GM23338 (cell line): ENCODE measurements around the gene R3HDML. TPM values are rescaled to one million over a fixed set of nuclear protein-coding genes. Genes with fewer than 3 reads are reported as not detected.

Source experiments
- ATAC-seq: fragments of 200-7000 bp; cut with Tn5 transposase; 3 replicates; pipeline ENCODE4 v1.9.1; 2020
- DNase-seq: peaks from one replicate; pipeline ENCODE4 v3.0.0-alpha.2; 2015; ENCODE audit warnings: low spot score
- H2AFZ ChIP-seq: fragments of 200-600 bp; sonication (generic); 2 replicates; pipeline ENCODE4 v1.8.0; 2016; ENCODE audit warnings: antibody characterized with exemption, mild to moderate bottlenecking, moderate library complexity
- H3F3A ChIP-seq: fragments of 200-600 bp; sonication (generic); replicated peaks from 2 replicates; pipeline ENCODE4 v1.8.0; 2017; ENCODE audit warnings: antibody characterized with exemption, mixed run types, low read depth
- H3K27ac ChIP-seq: fragments of 200-600 bp; sonication (generic); 2 replicates; pipeline ENCODE4 v1.6.1; 2016; ENCODE audit warnings: low read depth
- H3K27me3 ChIP-seq: fragments of 200-600 bp; sonication (generic); 2 replicates; pipeline ENCODE4 v1.8.0; 2016; ENCODE audit warnings: mild to moderate bottlenecking, mixed run types, moderate library complexity; ENCODE audit not compliant: insufficient read depth
- H3K36me3 ChIP-seq: fragments of 200-600 bp; sonication (generic); 2 replicates; pipeline ENCODE4 v1.8.0; 2016; ENCODE audit warnings: mild to moderate bottlenecking; ENCODE audit not compliant: insufficient read depth
- H3K4me1 ChIP-seq: fragments of 200-600 bp; sonication (generic); 2 replicates; pipeline ENCODE4 v1.8.0; 2016; ENCODE audit warnings: mild to moderate bottlenecking, moderate library complexity; ENCODE audit not compliant: insufficient read depth
- H3K4me2 ChIP-seq: fragments of 200-600 bp; sonication (generic); 2 replicates; pipeline ENCODE4 v1.7.1; 2017; ENCODE audit warnings: mixed run types
- H3K4me3 ChIP-seq: fragments of 200-600 bp; sonication (generic); 2 replicates; pipeline ENCODE4 v1.6.1; 2016; ENCODE audit warnings: mixed run types
- H3K79me2 ChIP-seq: fragments of 200-600 bp; sonication (generic); replicated peaks from 2 replicates; pipeline ENCODE4 v1.8.0; 2017; ENCODE audit warnings: mild to moderate bottlenecking; ENCODE audit not compliant: insufficient read depth
- H3K9me2 ChIP-seq: fragments of 200-600 bp; sonication (generic); 2 replicates; pipeline ENCODE4 v1.8.0; 2017; ENCODE audit not compliant: insufficient read depth
- H4K20me1 ChIP-seq: fragments of 200-600 bp; sonication (generic); replicated peaks from 2 replicates; pipeline ENCODE4 v1.8.0; 2017; ENCODE audit warnings: mild to moderate bottlenecking; ENCODE audit not compliant: insufficient read depth
- H3K27ac Mint-ChIP-seq: 2 replicates; pipeline ENCODE4 v1.8.0; 2020; ENCODE audit warnings: inconsistent platforms, mild to moderate bottlenecking, moderate library complexity, mixed read lengths
- H3K27me3 Mint-ChIP-seq: 3 replicates; pipeline ENCODE4 v1.8.0; 2022; ENCODE audit warnings: low read depth, mild to moderate bottlenecking, moderate library complexity, mixed read lengths, inconsistent platforms; ENCODE audit not compliant: insufficient read depth, poor library complexity
- H3K36me3 Mint-ChIP-seq: 3 replicates; pipeline ENCODE4 v1.8.0; 2021; ENCODE audit warnings: low read depth, mild to moderate bottlenecking, inconsistent platforms, moderate library complexity, mixed read lengths
- H3K4me1 Mint-ChIP-seq: 3 replicates; pipeline ENCODE4 v1.8.0; 2020; ENCODE audit warnings: mild to moderate bottlenecking, inconsistent platforms, mixed read lengths
- H3K4me3 Mint-ChIP-seq: 3 replicates; pipeline ENCODE4 v1.8.0; 2021; ENCODE audit warnings: moderate library complexity, mild to moderate bottlenecking, inconsistent platforms, mixed read lengths
- H3K9me3 Mint-ChIP-seq: 3 replicates; pipeline ENCODE4 v1.8.0; 2020; ENCODE audit warnings: moderate library complexity, mild to moderate bottlenecking, inconsistent platforms, mixed read lengths
- EZH2phosphoT487 ChIP-seq: fragments of 200-600 bp; sonication (generic); IDR thresholded peaks from one replicate; pipeline ENCODE4 v1.8.1; 2018; ENCODE audit warnings: antibody characterized with exemption; ENCODE audit not compliant: unreplicated experiment
- JUNB ChIP-seq: IDR thresholded peaks from one replicate; pipeline ENCODE4 v1.6.1; 2016; ENCODE audit warnings: antibody characterized with exemption; ENCODE audit not compliant: unreplicated experiment
- NANOG ChIP-seq: IDR thresholded peaks from 2 replicates; pipeline ENCODE4 v1.6.1; 2016; ENCODE audit warnings: antibody characterized with exemption, borderline replicate concordance
- STAT1 ChIP-seq: IDR thresholded peaks from one replicate; pipeline ENCODE4 v1.6.1; 2016; ENCODE audit warnings: antibody characterized with exemption; ENCODE audit not compliant: unreplicated experiment
- ZNF114 ChIP-seq: fragments of 250-450 bp; sonication (Bioruptor Pico); IDR thresholded peaks from 2 replicates; pipeline ENCODE4 v1.5.0; 2020; ENCODE audit warnings: mild to moderate bottlenecking, moderate library complexity
- ZNF331 ChIP-seq: fragments of 250-450 bp; sonication (Bioruptor Pico); IDR thresholded peaks from 2 replicates; pipeline ENCODE4 v1.5.0; 2020; ENCODE audit warnings: low read depth, mild to moderate bottlenecking, moderate library complexity
- polyA plus RNA-seq: library from polyadenylated mRNA; unstranded; fragments of >200 nt; fragmentation: Nextera tagmentation; extraction: Ambion mirVana; gene quantifications from 2 replicates; pipeline ENCODE4 v1.2.1, GENCODE V29; 2016
- total RNA-seq: library from RNA; depleted of rRNA; stranded (reverse); fragments of >200 nt; shearing (Covaris generic); gene quantifications from 2 replicates; pipeline ENCODE4 v1.2.3, GENCODE V29; 2014
- TF ChIP-seq, protein P1 (sequence below), 2 experiments: fragments of 200-600 bp in 1 of 2; sonication (generic) in 1 of 2; conservative IDR thresholded peaks; 2 replicates each; pipeline versions ENCODE4 v1.5.1 to v1.6.1; 2016 to 2017; ENCODE audit warnings: antibody characterized with exemption in 2 of 2, low read depth in 2 of 2, mild to moderate bottlenecking in 2 of 2, moderate library complexity in 1 of 2
- TF ChIP-seq, protein P2 (sequence below): fragments of 250-450 bp; sonication (Bioruptor Pico); IDR thresholded peaks from 2 replicates; pipeline ENCODE4 v1.5.0; 2020; ENCODE audit warnings: mild to moderate bottlenecking, moderate library complexity

R3HDML gene
- total and polyA plus RNA-seq, 2 experiments from 2014 or later = not detected

DNA sequence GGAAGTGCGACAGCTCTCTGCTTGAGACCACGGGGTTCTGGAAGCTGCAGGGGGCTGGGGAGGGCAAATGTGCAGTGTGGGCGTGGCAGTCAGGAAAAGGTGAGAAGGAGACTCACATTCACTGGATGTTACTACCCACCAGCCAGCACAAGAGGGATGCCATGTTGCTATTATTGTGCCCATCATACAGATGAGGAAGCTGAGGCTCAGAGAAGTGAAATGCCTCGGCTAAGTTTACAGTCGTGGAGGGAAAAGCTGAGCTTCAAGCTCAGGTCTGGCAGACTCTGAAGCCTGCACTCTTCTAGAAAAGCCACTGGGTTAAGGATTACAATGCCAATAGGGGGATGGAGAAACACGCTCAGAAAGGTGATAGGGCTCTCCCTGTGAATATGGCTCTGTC, 53.0 kb downstream of the R3HDML start:
- Histone ChIP-seq H3F3A (no peaks in the 10 kb centered on the region), H3K4me2 (no peak overlapping the region), H2AFZ (no peak overlapping the region), H3K4me3 (no peak overlapping the region), H3K27me3 (peaks cover 4% of the 10 kb centered on the region; the same call in 1 of the 2 replicates), H3K79me2 (no peaks in the 10 kb centered on the region), H3K36me3 (no peaks in the 10 kb centered on the region), H3K27ac (no peak overlapping the region), H4K20me1 (no peaks in the 10 kb centered on the region), H3K9me2 (no peaks in the 10 kb centered on the region), H3K4me1 (no peaks in the 10 kb centered on the region; the same call in 1 of the 2 replicates)
- Mint-ChIP-seq H3K4me3 (no peak overlapping the region), H3K27ac (no peak overlapping the region), H3K36me3 (no peaks in the 10 kb centered on the region), H3K9me3 (no peaks in the 10 kb centered on the region), H3K27me3 (peaks cover 11% of the 10 kb centered on the region), H3K4me1 (peaks cover 3% of the 10 kb centered on the region; the same call in 1 of the 3 replicates)
- ATAC-seq (no peak), DNase-seq (no peak)
- TF ChIP-seq STAT1 (no peak), EZH2phosphoT487 (no peak), ZNF331 (no peak), JUNB (no peak), ZNF114 (CRISPR knock-in tag) (no peak), NANOG (no peak)
- TF ChIP-seq, protein P1, sequence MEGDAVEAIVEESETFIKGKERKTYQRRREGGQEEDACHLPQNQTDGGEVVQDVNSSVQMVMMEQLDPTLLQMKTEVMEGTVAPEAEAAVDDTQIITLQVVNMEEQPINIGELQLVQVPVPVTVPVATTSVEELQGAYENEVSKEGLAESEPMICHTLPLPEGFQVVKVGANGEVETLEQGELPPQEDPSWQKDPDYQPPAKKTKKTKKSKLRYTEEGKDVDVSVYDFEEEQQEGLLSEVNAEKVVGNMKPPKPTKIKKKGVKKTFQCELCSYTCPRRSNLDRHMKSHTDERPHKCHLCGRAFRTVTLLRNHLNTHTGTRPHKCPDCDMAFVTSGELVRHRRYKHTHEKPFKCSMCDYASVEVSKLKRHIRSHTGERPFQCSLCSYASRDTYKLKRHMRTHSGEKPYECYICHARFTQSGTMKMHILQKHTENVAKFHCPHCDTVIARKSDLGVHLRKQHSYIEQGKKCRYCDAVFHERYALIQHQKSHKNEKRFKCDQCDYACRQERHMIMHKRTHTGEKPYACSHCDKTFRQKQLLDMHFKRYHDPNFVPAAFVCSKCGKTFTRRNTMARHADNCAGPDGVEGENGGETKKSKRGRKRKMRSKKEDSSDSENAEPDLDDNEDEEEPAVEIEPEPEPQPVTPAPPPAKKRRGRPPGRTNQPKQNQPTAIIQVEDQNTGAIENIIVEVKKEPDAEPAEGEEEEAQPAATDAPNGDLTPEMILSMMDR (conservative IDR thresholded peaks at IDR 0.05; ENCODE audit: low read depth in 2 of 2) = no peak
- TF ChIP-seq, protein P2, sequence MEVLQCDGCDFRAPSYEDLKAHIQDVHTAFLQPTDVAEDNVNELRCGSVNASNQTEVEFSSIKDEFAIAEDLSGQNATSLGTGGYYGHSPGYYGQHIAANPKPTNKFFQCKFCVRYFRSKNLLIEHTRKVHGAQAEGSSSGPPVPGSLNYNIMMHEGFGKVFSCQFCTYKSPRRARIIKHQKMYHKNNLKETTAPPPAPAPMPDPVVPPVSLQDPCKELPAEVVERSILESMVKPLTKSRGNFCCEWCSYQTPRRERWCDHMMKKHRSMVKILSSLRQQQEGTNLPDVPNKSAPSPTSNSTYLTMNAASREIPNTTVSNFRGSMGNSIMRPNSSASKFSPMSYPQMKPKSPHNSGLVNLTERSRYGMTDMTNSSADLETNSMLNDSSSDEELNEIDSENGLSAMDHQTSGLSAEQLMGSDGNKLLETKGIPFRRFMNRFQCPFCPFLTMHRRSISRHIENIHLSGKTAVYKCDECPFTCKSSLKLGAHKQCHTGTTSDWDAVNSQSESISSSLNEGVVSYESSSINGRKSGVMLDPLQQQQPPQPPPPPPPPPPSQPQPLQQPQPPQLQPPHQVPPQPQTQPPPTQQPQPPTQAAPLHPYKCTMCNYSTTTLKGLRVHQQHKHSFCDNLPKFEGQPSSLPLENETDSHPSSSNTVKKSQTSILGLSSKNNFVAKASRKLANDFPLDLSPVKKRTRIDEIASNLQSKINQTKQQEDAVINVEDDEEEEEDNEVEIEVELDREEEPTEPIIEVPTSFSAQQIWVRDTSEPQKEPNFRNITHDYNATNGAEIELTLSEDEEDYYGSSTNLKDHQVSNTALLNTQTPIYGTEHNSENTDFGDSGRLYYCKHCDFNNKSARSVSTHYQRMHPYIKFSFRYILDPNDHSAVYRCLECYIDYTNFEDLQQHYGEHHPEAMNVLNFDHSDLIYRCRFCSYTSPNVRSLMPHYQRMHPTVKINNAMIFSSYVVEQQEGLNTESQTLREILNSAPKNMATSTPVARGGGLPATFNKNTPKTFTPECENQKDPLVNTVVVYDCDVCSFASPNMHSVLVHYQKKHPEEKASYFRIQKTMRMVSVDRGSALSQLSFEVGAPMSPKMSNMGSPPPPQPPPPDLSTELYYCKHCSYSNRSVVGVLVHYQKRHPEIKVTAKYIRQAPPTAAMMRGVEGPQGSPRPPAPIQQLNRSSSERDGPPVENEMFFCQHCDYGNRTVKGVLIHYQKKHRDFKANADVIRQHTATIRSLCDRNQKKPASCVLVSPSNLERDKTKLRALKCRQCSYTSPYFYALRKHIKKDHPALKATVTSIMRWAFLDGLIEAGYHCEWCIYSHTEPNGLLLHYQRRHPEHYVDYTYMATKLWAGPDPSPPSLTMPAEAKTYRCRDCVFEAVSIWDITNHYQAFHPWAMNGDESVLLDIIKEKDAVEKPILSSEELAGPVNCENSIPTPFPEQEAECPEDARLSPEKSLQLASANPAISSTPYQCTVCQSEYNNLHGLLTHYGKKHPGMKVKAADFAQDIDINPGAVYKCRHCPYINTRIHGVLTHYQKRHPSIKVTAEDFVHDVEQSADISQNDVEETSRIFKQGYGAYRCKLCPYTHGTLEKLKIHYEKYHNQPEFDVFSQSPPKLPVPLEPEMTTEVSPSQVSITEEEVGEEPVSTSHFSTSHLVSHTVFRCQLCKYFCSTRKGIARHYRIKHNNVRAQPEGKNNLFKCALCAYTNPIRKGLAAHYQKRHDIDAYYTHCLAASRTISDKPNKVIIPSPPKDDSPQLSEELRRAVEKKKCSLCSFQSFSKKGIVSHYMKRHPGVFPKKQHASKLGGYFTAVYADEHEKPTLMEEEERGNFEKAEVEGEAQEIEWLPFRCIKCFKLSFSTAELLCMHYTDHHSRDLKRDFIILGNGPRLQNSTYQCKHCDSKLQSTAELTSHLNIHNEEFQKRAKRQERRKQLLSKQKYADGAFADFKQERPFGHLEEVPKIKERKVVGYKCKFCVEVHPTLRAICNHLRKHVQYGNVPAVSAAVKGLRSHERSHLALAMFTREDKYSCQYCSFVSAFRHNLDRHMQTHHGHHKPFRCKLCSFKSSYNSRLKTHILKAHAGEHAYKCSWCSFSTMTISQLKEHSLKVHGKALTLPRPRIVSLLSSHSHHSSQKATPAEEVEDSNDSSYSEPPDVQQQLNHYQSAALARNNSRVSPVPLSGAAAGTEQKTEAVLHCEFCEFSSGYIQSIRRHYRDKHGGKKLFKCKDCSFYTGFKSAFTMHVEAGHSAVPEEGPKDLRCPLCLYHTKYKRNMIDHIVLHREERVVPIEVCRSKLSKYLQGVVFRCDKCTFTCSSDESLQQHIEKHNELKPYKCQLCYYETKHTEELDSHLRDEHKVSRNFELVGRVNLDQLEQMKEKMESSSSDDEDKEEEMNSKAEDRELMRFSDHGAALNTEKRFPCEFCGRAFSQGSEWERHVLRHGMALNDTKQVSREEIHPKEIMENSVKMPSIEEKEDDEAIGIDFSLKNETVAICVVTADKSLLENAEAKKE = no peak
